Measurements from ENCODE around the gene NGRN.
A peak's percentile ranks its signal among the peaks of the same experiment; 100 is the strongest.
"Not testable (repeated sequence)": the region's sequence is repeated elsewhere in the genome, so short reads cannot be mapped to it uniquely, and the experiment has no call there.

NGRN gene

DNA sequence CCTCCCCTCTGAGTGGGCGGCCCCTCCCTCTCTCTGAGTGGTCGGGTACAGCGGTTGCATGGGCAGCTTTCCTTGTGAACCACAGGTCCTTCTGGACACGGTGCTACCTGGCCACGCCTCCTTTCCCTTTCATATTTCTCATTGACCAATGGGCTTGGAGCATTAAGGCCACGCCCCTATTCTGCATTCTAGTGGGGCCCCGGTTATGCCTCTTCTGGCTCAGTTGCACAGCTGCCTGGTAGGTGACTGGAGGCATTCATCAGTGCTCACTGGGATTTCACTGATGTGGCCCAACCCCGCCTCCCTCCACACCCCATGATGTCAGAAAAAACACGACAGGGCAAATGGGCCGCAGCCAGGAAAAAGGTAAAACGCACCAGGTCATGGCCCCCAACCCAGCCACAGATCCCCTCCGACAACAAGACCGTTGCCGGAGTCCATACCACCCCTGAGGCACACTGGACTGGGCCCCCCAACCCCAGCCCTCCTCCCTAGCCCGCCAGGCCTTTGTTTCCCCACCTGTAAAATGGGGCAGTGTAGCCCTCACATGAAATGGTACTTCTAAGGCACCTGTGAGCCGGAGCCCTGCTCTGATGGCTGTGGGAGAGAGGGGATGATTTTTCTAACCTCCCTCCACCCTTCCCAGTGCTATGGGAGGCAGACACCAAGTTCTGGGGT, 26.3 kb downstream of the NGRN start:
- H3K4me2 ChIP-seq (ENCODE audit: low read length) = no peak overlapping the region
- no peak overlapping the region for H3K9ac ChIP-seq (ENCODE audit: low read depth, low read length)

DNA sequence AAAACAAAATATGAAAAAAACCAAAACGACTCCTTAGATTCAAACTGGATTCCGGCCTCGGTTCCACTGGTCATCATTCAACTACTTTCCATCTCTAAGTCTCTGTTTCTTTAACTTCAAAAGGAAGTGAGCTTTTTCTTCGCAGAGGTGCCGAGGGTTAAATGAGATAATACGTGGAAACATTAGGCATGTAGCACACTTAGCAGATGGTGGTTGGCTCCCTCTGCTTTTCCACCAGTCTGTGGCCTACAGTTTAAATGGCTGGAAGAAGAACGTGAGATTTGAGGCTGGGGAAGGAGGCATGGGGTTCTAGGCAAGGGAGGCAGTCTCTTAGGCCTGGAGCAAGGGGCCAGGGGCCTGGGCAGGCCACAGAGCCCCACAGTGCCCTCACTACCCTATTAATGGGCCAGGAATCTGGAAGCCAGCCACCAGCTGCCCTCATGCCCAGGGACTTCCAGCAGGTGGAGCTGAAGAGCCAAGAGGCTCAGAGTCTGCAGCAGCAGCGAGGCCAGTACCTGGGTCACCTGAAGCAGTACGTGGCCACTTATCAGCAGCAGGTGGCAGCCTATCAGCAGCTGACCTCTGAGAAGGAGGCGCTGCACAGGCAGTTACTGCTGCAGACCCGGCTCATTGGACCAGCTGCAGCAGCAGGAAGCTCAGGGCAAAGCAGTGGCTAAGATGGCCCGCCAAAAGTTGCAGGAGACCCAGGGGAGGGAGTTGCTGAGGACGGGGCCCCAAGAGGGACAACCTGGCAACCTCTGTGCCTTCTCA, 27.8 kb downstream of the NGRN start:
- not testable (repeated sequence) for H3K4me2 ChIP-seq (ENCODE audit: low read length); H3K4me1 ChIP-seq (ENCODE audit: control insufficient read depth, insufficient read depth, low read length); H3K4me3 ChIP-seq (ENCODE audit: low read length); H3K36me3 ChIP-seq (ENCODE audit: insufficient read depth, low read length); H3K9me3 ChIP-seq (replicated peaks; ENCODE audit: low read length); H3K9ac ChIP-seq (ENCODE audit: low read depth, low read length)
- H3K27me3 ChIP-seq (ENCODE audit: control insufficient read depth, insufficient read depth, low read length) = peaks cover 11% of the 10 kb centered on the region

More for the DNA sequence above, 26.3 kb downstream of the NGRN start:
- Histone ChIP-seq H3K27me3 (ENCODE audit: control insufficient read depth, insufficient read depth, low read length) (peaks cover 11% of the 10 kb centered on the region), H3K9me3 (replicated peaks; ENCODE audit: low read length) (no peaks in the 10 kb centered on the region), H3K4me1 (ENCODE audit: control insufficient read depth, insufficient read depth, low read length) (no peaks in the 10 kb centered on the region), H3K4me3 (ENCODE audit: low read length) (no peak overlapping the region), H3K36me3 (ENCODE audit: insufficient read depth, low read length) (no peaks in the 10 kb centered on the region)

DNA sequence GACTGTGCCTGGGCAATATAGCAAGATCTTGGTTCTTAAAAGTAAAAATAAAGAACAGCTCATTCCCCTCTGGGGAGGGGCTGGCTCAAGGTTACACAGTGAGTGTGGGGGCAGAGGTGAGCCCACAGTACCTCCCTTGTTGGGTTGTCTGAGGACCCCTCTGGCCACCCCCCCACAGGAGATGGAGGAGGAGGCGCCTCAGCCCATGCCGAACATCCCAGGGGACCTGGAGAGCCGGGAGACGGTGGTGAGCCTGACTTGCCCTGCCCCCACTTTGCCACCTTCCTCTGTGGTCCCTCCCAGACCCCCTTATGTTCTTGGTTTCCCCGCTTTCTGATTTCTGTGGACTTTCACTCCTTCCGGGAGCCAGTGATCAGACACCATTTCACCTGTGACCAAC, 28.7 kb downstream of the NGRN start:
- Histone ChIP-seq H3K9me3 (replicated peaks; ENCODE audit: low read length) (no peaks in the 10 kb centered on the region), H3K27me3 (ENCODE audit: control insufficient read depth, insufficient read depth, low read length) (peaks cover 11% of the 10 kb centered on the region), H3K4me3 (ENCODE audit: low read length) (no peak overlapping the region), H3K36me3 (ENCODE audit: insufficient read depth, low read length) (no peaks in the 10 kb centered on the region), H3K4me2 (ENCODE audit: low read length) (no peak overlapping the region), H3K9ac (ENCODE audit: low read depth, low read length) (no peak overlapping the region), H3K4me1 (ENCODE audit: control insufficient read depth, insufficient read depth, low read length) (no peaks in the 10 kb centered on the region)

DNA sequence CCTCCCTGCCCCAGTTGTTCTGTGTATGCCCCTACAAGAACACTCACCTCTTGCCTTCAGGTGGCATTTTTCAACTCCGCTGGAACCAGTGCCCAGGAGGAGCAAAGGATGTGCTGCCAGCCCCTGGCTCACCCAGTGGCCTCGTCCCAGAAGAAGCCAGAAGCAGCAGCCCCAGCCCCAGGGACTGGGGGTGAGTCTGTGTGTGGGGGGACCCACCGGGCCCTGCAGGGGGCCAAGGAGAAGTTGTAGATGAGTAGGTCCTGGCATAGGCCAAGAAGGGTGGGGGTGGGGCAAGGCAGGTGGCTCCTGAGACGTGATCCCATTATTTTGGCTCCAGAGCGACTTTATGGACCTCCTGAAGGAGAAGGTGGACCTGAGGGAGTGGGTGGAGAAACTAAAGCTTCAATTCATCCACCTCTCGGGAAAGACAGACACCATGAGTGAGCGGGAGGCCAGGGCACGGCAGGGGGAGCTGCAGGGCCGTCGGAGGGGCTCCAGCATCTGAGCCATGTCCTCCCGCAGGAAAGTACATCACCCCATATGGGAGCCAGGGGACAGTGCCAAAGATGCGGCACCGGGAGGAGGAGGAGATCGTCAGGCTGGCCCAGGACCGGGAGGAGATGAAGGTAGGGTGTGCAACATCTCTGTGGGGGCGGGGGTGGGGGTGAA, 29.3 kb downstream of the NGRN start:
- Histone ChIP-seq H3K9ac (ENCODE audit: low read depth, low read length) (no peak overlapping the region), H3K9me3 (replicated peaks; ENCODE audit: low read length) (no peaks in the 10 kb centered on the region), H3K4me2 (ENCODE audit: low read length) (no peak overlapping the region), H3K4me1 (ENCODE audit: control insufficient read depth, insufficient read depth, low read length) (no peaks in the 10 kb centered on the region), H3K27me3 (ENCODE audit: control insufficient read depth, insufficient read depth, low read length) (peaks cover 11% of the 10 kb centered on the region), H3K36me3 (ENCODE audit: insufficient read depth, low read length) (no peaks in the 10 kb centered on the region), H3K4me3 (ENCODE audit: low read length) (no peak overlapping the region)

DNA sequence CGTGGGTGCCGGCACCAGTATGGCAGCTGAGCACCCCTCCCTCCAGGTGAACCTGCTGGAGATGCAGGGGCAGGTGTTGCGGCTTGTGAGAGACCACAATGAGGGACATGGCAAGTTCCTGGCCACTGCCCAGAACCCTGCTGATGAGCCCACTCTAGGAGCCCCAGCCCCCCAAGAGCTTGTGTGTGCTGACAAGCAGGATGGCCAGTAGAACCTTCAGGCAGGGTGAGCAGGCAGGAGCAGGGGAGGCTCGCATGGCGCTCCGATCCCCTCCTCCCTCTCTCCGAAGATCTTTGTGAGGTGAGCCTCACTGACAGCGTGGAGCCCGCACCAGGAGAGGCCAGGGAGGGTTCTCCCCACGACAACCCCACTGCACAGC, 29.8 kb downstream of the NGRN start:
- no peaks in the 10 kb centered on the region for H3K36me3 ChIP-seq (ENCODE audit: insufficient read depth, low read length)
- H3K4me2 ChIP-seq (ENCODE audit: low read length) = no peak overlapping the region
- H3K27me3 ChIP-seq (ENCODE audit: control insufficient read depth, insufficient read depth, low read length) = peaks cover 11% of the 10 kb centered on the region
- H3K9me3 ChIP-seq (replicated peaks; ENCODE audit: low read length) = no peaks in the 10 kb centered on the region
- no peaks in the 10 kb centered on the region for H3K4me1 ChIP-seq (ENCODE audit: control insufficient read depth, insufficient read depth, low read length)
- no peak overlapping the region for H3K4me3 ChIP-seq (ENCODE audit: low read length)
- no peak overlapping the region for H3K9ac ChIP-seq (ENCODE audit: low read depth, low read length)

DNA sequence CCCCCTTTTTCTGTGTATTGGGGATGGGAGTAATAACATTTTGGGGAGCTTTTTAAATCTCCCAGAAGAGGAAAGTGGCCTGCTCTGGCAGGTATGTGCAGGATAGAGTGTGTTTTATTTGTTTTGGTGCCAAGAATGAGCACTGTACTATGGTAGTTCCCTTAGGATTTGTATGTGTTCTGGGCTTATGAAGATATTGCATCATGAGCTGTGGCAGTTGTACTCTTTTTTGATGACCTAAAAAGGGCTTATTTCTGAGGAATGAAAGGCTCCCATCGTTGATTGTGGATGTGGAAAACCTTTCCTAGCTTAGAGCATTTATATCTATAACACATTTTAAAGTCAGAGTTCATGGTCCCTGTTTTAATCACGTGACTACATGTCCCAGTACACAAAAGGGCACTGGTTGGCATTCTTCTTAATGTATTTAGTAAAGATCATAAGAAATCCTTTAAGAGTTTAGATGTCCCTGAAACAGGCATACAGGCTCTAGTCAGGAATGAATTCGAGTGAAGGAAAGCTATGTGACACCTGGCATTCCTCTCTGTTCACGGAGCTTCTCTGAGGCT, 30.9 kb downstream of the NGRN start:
- not testable (repeated sequence) for H3K4me3 ChIP-seq (ENCODE audit: low read length); H3K4me2 ChIP-seq (ENCODE audit: low read length); H3K36me3 ChIP-seq (ENCODE audit: insufficient read depth, low read length); H3K9me3 ChIP-seq (replicated peaks; ENCODE audit: low read length); H3K4me1 ChIP-seq (ENCODE audit: control insufficient read depth, insufficient read depth, low read length); H3K9ac ChIP-seq (ENCODE audit: low read depth, low read length)
- H3K27me3 ChIP-seq (ENCODE audit: control insufficient read depth, insufficient read depth, low read length) = peaks cover 11% of the 10 kb centered on the region

DNA sequence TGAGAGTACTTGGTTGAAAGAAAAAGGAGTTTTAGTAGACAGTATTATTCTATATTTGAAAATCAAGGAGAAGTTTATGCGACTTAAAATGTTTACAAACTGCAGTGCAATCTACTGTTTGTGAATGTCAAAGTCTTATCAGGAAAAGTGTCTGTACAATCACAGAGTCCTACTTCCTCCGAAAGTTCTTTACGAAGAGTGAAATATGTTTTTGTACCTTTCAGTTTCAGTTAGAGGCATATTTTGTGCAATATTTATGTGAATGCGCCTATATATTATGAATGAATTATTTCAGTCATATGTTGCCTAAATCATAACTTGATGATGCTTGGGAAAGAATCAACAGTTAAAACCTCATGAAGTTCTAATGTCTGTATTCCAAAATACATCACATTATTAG, 31.5 kb downstream of the NGRN start:
- Histone ChIP-seq H3K9ac (ENCODE audit: low read depth, low read length) (no peak overlapping the region), H3K4me2 (ENCODE audit: low read length) (no peak overlapping the region), H3K4me3 (ENCODE audit: low read length) (no peak overlapping the region), H3K36me3 (ENCODE audit: insufficient read depth, low read length) (no peaks in the 10 kb centered on the region), H3K4me1 (ENCODE audit: control insufficient read depth, insufficient read depth, low read length) (no peaks in the 10 kb centered on the region), H3K27me3 (ENCODE audit: control insufficient read depth, insufficient read depth, low read length) (peaks cover 11% of the 10 kb centered on the region), H3K9me3 (replicated peaks; ENCODE audit: low read length) (no peaks in the 10 kb centered on the region)

DNA sequence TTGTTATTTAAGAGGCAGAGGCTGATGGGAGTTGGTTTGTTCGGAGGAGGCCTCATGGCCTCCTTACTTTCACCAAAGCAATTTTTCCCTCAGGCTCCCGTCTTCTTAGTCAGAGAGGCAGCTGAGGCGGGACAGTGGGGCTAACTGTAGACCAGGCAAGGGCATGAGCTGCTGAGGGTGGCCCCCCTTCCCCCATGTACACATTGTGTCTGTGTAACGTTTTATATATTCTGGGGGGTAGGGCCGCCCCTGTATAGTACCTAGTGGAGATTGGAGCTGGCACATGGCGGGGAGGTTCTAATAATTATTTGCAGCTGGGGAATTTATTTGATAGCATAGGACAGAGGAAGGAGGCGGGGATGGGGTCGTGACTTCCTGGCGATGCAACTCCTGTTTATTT, 35.1 kb downstream of the NGRN start:
- Histone ChIP-seq H3K4me2 (ENCODE audit: low read length) (no peak overlapping the region), H3K36me3 (ENCODE audit: insufficient read depth, low read length) (no peaks in the 10 kb centered on the region), H3K27me3 (ENCODE audit: control insufficient read depth, insufficient read depth, low read length) (peaks cover 2% of the 10 kb centered on the region), H3K4me3 (ENCODE audit: low read length) (no peak overlapping the region), H3K4me1 (ENCODE audit: control insufficient read depth, insufficient read depth, low read length) (no peaks in the 10 kb centered on the region), H3K9me3 (replicated peaks; ENCODE audit: low read length) (no peaks in the 10 kb centered on the region), H3K9ac (ENCODE audit: low read depth, low read length) (no peak overlapping the region)

DNA sequence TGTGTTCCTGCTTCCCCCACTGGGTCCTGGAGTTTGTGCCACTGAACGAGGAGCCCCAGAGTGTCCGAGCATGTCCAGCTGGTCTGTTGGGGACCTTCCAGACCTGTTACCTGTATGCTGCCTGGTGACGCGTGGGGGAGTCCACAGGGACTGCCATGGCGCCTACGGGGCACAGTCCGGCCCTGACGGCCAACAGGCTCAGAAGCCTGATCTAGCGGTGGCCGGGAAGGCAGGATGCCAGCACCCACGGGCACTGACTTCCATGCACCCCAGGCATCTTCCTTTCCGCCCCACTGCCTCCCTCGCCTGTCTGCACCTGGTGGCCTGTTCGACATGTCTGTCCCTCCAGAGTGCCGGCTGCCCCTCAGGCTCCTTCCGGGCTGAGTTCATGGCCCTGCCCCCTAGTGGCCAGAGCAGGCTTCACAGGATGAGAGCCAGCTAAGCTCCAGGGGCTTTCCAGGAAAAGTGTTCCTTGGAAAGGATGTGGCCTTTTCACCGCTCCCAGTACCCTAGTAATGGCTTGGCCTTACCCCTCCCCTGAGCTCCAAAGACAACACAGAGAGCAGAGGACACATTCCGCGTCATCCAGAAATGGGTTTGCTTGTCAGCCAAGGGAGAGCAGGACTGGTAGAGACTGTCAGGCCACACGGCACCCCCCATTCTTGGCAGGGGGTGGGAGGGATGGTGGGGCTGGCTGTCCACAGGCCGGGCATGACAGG, 35.7 kb downstream of the NGRN start:
- Histone ChIP-seq H3K36me3 (ENCODE audit: insufficient read depth, low read length) (no peaks in the 10 kb centered on the region), H3K9me3 (replicated peaks; ENCODE audit: low read length) (no peaks in the 10 kb centered on the region), H3K9ac (ENCODE audit: low read depth, low read length) (no peak overlapping the region), H3K27me3 (ENCODE audit: control insufficient read depth, insufficient read depth, low read length) (peaks cover 2% of the 10 kb centered on the region), H3K4me1 (ENCODE audit: control insufficient read depth, insufficient read depth, low read length) (no peaks in the 10 kb centered on the region), H3K4me3 (ENCODE audit: low read length) (no peak overlapping the region), H3K4me2 (ENCODE audit: low read length) (peak overlapping the region; percentile 54)

DNA sequence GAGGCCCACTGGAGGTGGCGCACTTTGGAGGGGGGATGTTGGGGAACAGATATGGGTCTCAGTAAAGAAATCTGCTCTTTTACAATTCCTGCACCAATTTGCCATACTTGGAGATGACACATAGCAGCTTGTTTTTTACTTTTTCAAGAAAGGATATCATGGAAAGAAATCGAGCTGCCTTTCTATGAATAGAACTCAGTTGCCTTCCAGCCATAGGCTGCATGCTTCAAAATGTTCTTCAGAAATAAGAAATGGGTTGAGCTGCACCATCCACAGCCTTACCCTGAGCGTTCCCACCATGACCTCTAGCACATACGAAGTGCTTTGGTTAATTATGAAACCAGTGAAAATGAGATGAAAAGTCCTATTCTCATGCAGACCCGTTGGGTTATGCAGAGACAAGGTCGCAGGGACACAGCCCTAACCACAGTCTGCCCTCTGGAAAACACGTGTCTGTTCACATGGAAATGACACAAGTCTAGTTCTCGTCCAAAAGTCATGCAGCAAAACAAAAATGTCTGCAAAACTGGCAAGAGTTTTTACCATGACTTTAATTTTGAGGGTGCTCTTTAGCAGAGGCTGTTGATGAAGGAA, 36.3 kb downstream of the NGRN start:
- Histone ChIP-seq H3K36me3 (ENCODE audit: insufficient read depth, low read length) (no peaks in the 10 kb centered on the region), H3K27me3 (ENCODE audit: control insufficient read depth, insufficient read depth, low read length) (peaks cover under 1% of the 10 kb centered on the region), H3K9me3 (replicated peaks; ENCODE audit: low read length) (no peaks in the 10 kb centered on the region), H3K9ac (ENCODE audit: low read depth, low read length) (no peak overlapping the region), H3K4me1 (ENCODE audit: control insufficient read depth, insufficient read depth, low read length) (no peaks in the 10 kb centered on the region), H3K4me2 (ENCODE audit: low read length) (no peak overlapping the region), H3K4me3 (ENCODE audit: low read length) (no peak overlapping the region)

DNA sequence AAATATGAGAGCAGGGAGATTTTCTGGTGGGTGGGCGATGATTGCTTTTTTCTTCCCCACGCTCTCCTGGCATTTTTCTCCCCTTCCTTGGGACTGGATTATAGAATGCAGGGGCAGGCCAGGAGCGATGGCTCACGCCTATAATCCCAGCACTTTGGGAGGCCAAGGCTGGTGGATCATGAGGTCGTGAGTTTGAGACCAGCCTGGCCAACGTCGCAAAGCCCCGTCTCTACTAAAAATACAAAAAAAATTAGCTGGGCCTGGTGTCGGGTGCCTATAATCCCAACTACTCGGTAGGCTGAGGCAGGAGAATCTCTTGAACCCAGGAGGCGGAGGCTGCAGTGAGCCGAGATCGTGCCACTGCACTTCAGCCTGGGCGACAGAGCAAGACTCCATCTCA, 39.9 kb downstream of the NGRN start:
- H3K36me3 ChIP-seq (ENCODE audit: insufficient read depth, low read length); H3K4me1 ChIP-seq (ENCODE audit: control insufficient read depth, insufficient read depth, low read length); H3K9me3 ChIP-seq (replicated peaks; ENCODE audit: low read length); H3K27me3 ChIP-seq (ENCODE audit: control insufficient read depth, insufficient read depth, low read length); H3K4me2 ChIP-seq (ENCODE audit: low read length); H3K9ac ChIP-seq (ENCODE audit: low read depth, low read length); H3K4me3 ChIP-seq (ENCODE audit: low read length): not testable (repeated sequence)

Measured in skeletal muscle satellite cell (primary cell).